Ovary (tissue), 3 donors: Measurements from ENCODE around the gene COX4I1.

Experiments
- POLR2A ChIP-seq: fragments of 450-650 bp; IDR thresholded peaks from one replicate; pipeline ENCODE4 v1.6.1; 2017; ENCODE audit warnings: antibody characterized with exemption, mild to moderate bottlenecking, moderate library complexity
- TF ChIP-seq, protein P1 (sequence below), 3 donors: fragments of 450-650 bp in 2 of 3; fragments of 200-600 bp in 1 of 3; IDR thresholded peaks; one replicate each; pipeline versions ENCODE4 v1.5.1 to v1.8.0; 2016 to 2022; ENCODE audit warnings: antibody characterized with exemption in 3 of 3, mild to moderate bottlenecking in 1 of 3
- donor health status: DM: no; HTN: no; CAD: no.

DNA sequence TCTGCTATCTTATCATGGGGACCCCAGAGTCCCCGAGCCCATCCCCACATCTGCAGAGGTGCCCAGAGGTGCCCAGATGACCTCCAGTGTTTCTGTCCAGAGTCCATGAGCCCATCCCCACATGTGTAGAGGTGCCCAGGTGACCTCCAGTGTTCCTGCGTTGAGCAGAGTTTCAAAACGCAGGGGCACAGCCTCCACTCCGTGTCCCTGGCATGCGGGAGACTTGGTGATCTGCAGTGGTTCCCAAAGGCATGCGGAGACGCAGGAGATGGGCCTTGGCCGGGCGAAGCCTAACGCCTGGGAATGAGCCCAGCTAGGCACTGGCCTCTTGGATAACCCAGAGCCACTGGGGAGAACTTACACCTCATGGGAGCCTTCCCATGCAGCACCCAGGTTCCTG, 41.3 kb downstream of the COX4I1 start:
- TF ChIP-seq, protein P1, sequence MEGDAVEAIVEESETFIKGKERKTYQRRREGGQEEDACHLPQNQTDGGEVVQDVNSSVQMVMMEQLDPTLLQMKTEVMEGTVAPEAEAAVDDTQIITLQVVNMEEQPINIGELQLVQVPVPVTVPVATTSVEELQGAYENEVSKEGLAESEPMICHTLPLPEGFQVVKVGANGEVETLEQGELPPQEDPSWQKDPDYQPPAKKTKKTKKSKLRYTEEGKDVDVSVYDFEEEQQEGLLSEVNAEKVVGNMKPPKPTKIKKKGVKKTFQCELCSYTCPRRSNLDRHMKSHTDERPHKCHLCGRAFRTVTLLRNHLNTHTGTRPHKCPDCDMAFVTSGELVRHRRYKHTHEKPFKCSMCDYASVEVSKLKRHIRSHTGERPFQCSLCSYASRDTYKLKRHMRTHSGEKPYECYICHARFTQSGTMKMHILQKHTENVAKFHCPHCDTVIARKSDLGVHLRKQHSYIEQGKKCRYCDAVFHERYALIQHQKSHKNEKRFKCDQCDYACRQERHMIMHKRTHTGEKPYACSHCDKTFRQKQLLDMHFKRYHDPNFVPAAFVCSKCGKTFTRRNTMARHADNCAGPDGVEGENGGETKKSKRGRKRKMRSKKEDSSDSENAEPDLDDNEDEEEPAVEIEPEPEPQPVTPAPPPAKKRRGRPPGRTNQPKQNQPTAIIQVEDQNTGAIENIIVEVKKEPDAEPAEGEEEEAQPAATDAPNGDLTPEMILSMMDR (IDR thresholded peaks at IDR 0.05), result no peak
- TF ChIP-seq POLR2A, result no peak
